ENCODE results near the gene GPR152.

DNA sequence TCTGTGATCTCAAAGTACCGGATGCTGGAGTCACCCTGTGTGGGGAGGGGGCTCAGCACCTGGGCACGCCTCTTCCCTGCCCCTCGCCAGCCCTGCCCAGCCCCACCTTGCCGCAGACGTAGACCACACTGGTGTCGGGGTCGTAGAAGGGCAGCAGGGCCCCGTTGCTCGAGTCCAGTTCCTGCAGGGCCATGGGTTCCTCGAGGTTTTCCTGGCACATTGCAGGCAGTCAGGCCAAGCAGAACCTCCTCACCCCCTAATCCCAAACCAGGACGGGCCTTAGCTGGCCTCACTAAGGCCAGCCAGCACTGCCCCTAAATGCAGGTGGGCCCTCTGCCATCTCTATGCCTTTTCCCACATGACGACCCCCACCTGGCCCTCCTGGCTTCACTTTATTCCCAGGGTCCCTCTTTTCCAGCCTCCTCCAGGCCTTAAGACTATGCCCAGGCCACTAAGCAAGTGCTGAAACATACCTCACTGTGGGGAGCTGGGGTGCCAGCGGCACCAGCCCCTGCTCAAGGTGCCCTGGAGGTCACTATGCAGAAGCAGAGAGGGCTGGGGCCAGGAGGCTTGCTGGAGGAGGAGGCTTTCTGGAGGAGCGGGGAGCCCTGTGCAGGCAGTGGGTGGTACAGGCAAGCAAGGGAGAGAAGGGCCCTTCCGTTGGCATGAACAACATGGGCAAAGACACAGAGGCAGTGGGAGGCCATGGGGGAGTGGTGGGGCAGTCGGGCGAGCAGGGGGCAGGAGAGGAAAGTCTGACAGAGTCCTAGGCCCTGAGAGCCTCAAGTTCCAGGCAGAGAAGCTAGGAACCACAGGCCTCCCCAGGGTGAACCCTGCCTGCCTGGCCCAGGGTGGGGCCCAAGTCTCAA is 12.1 kb downstream of the GPR152 start:
- no peak for TF ChIP-seq POLR2AphosphoS5 (IDR thresholded peaks at IDR 0.05)
- TF ChIP-seq, protein P1, sequence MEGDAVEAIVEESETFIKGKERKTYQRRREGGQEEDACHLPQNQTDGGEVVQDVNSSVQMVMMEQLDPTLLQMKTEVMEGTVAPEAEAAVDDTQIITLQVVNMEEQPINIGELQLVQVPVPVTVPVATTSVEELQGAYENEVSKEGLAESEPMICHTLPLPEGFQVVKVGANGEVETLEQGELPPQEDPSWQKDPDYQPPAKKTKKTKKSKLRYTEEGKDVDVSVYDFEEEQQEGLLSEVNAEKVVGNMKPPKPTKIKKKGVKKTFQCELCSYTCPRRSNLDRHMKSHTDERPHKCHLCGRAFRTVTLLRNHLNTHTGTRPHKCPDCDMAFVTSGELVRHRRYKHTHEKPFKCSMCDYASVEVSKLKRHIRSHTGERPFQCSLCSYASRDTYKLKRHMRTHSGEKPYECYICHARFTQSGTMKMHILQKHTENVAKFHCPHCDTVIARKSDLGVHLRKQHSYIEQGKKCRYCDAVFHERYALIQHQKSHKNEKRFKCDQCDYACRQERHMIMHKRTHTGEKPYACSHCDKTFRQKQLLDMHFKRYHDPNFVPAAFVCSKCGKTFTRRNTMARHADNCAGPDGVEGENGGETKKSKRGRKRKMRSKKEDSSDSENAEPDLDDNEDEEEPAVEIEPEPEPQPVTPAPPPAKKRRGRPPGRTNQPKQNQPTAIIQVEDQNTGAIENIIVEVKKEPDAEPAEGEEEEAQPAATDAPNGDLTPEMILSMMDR (IDR thresholded peaks at IDR 0.05) = no peak

Data from sigmoid colon (tissue), 4 donors.